ENCODE data around the gene ART5. TPM values are rescaled to one million over a fixed set of nuclear protein-coding genes. Genes with fewer than 3 reads are reported as not detected.

ART5 gene
- total RNA-seq, 1 donor = 0.81 TPM

DNA sequence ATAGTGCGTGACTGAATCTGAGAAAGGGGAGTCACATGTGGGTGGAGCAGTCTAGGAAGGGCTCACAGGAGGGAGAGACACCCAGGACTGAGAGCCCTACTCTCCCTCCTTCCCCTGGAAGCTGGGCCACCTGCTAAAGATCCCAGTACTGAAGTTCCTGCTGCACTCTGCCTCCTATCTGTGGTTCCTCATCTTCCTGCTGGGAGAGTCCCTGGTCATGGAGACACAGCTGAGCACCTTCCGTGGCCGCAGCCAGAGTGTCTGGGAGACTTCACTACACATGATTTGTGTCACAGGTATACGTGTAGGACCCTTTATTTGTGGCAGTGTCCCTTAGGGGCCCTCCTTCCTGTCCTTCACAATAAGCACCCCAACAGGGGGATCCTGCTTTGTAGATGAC, 19.3 kb downstream of the ART5 start:
- DNase-seq (ENCODE audit: low read depth) = no peak
- H3K4me3 ChIP-seq (ENCODE audit: low read depth, low read length) = no peak overlapping the region
- TF ChIP-seq, protein P1, sequence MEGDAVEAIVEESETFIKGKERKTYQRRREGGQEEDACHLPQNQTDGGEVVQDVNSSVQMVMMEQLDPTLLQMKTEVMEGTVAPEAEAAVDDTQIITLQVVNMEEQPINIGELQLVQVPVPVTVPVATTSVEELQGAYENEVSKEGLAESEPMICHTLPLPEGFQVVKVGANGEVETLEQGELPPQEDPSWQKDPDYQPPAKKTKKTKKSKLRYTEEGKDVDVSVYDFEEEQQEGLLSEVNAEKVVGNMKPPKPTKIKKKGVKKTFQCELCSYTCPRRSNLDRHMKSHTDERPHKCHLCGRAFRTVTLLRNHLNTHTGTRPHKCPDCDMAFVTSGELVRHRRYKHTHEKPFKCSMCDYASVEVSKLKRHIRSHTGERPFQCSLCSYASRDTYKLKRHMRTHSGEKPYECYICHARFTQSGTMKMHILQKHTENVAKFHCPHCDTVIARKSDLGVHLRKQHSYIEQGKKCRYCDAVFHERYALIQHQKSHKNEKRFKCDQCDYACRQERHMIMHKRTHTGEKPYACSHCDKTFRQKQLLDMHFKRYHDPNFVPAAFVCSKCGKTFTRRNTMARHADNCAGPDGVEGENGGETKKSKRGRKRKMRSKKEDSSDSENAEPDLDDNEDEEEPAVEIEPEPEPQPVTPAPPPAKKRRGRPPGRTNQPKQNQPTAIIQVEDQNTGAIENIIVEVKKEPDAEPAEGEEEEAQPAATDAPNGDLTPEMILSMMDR (IDR thresholded peaks at IDR 0.05; ENCODE audit: insufficient read depth, low read length) = no peak

DNA sequence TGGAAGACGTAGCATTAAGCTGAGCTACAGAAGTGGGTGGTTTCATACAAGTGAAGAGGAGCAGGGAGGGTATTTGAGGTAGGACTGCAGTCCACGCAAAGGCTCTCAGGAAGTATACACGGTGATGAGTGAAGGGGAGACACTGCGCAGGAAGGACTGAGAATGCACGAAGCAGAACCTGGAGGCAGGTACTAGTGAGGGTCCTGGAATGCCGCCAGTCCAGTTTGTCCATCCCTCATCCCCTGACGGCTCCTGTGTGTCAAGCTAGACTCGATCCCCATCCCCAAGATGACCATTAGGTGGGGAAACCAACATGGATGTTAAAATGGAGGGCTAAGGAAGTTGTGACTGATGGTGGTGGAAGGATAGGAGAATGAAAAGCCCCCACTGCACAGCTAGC, 23.8 kb downstream of the ART5 start:
- H3K4me3 ChIP-seq (ENCODE audit: low read depth, low read length) = no peak overlapping the region
- no peak for DNase-seq (ENCODE audit: low read depth)
- TF ChIP-seq, protein P1 (IDR thresholded peaks at IDR 0.05; ENCODE audit: insufficient read depth, low read length) = no peak

DNA sequence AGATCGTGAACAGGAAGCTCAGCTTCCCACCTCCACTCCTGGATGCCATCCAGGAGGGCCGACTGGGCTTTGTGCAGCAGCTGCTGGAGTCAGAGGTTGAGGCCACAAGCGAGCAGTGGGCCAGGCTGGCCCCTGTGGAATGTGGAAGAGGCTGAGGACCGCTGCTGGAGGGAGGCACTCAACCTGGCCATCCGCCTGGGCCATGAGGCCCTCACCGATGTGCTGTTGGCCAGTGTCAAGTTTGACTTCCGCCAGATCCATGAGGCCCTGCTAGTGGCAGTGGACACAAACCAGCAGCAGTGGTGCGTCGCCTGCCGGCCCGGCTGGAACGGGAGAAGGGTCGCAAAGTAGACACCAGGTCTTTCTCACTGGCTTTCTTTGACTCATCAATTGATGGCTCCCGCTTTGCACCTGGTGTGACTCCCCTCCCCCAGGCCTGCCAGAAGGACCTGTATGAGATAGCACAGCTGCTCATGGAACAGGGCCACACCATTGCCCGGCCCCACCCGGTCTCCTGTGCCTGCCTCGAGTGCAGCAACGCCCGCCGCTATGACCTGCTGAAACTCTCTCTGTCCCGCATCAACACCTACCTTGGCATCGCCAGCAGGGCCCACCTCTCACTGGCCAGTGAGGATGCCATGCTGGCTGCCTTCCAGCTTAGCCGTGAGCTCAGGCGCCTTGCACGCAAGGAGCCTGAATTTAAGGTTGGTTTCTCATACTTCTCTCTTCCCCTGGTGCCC, 24.9 kb downstream of the ART5 start:
- DNase-seq (ENCODE audit: low read depth) = no peak
- TF ChIP-seq, protein P1 (IDR thresholded peaks at IDR 0.05; ENCODE audit: insufficient read depth, low read length) = no peak
- H3K4me3 ChIP-seq (ENCODE audit: low read depth, low read length) = no peak overlapping the region

DNA sequence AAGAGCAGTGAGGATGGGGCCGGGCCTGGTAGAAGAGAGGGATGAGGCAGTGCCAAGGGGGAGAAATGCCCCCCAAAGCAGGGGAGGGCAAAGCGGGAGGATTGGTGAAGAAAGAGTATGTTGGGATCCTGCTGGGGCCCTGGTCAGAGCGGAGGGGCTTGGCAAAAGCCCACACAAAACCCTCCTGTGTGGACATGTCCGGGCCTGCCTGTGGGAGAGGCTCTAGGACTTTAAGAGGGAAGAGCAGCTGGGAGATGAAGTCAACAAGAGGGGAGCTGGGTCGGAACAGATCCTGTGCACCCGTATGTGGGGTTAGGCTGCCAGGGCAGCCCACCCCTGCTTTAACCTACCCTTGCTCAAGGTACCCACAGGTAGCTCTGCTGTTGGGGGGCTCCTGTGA, 25.8 kb downstream of the ART5 start:
- TF ChIP-seq, protein P1 (IDR thresholded peaks at IDR 0.05; ENCODE audit: insufficient read depth, low read length) = no peak
- no peak for DNase-seq (ENCODE audit: low read depth)
- H3K4me3 ChIP-seq (ENCODE audit: low read depth, low read length) = no peak overlapping the region

DNA sequence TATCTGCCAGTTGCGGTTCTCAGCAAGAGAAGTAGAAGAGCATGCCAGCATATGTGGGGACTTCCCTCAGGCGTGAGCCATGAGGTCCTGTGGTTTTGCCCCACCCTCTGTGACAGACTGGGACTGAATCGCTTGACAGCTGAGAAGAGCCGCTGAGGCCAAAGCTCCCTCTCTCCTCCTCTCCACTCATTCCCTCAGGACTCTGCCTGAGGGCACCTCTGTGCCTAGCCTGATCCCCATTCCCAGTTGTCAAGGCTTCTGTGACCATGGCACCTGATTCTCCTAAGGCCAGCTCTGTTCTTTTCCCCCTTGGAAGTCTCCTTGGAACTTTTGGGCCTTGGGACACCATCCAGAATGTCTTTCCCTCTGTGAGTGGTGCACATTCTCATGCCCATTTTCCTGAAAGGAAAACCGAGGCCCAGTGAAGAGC, 27.0 kb downstream of the ART5 start:
- H3K4me3 ChIP-seq (ENCODE audit: low read depth, low read length) = no peak overlapping the region
- TF ChIP-seq, protein P1 (IDR thresholded peaks at IDR 0.05; ENCODE audit: insufficient read depth, low read length) = no peak
- DNase-seq (ENCODE audit: low read depth) = no peak

DNA sequence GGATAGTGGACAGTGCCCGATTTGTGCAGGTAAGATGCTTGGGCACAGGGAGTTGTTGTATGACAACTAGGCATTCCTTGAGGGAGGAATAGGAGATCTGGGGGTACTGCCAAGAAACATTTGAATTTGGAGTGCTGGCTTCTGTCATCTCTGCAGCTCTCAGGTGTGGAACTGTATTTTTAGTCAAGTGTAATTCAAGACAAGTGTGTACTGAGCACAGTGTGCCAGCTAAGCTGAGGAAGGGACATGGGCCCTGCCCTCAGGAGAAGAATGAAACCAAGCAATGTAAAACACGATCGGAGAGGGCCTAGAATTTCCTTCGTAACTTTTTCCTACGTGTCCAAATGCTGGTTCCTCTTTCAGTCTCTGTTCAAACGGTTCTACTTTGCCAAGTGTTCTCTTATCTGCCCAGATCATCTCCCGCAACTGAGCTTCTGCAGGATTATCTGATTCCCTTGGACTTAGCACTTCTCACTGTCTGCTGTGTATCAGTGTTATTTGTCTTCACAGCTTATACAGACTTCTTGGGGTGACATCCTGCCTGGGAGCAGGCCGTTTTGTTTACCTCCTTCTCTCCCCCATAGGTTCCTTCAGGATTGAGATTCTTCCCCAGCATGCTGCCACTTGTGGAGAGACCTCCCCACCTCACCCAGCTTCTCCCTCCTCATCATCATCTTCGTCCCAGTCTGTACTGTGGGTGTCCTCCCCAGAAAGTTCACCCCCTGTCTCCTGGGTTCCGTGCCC, 27.6 kb downstream of the ART5 start:
- H3K4me3 ChIP-seq (ENCODE audit: low read depth, low read length) = no peak overlapping the region
- DNase-seq (ENCODE audit: low read depth) = no peak
- TF ChIP-seq, protein P1 (IDR thresholded peaks at IDR 0.05; ENCODE audit: insufficient read depth, low read length) = no peak
